Neutrophil (primary cell): ENCODE measurements around the gene UBE3C.

Experiments used
- H3K27ac ChIP-seq: fragments of 200-600 bp; sonication (generic); 2 replicates; pipeline ENCODE4 v1.5.1; 2016; ENCODE audit warnings: mild to moderate bottlenecking, moderate library complexity
- H3K27me3 ChIP-seq: fragments of 200-600 bp; sonication (generic); 2 replicates; pipeline ENCODE4 v1.6.0; 2016; ENCODE audit warnings: mild to moderate bottlenecking
- H3K36me3 ChIP-seq: fragments of 200-600 bp; sonication (generic); 2 replicates; pipeline ENCODE4 v1.5.1; 2017
- H3K4me1 ChIP-seq, 2 experiments: fragments of 200-600 bp in 1 of 2; sonication (generic) in 1 of 2; 1 replicate in 1 of 2; 2 replicates in 1 of 2; pipeline versions ENCODE4 v1.5.1 to v1.6.1; 2013 to 2016; ENCODE audit warnings: low read depth in 1 of 2, low read length in 1 of 2, mild to moderate bottlenecking in 1 of 2, moderate library complexity in 1 of 2; ENCODE audit not compliant: control insufficient read depth in 1 of 2, insufficient read depth in 1 of 2
- H3K4me3 ChIP-seq, 2 experiments: fragments of 200-600 bp in 1 of 2; sonication (generic) in 1 of 2; 1 replicate in 1 of 2; 2 replicates in 1 of 2; pipeline ENCODE4 v1.5.1; 2013 to 2016; ENCODE audit warnings: low read depth in 1 of 2, low read length in 1 of 2, mild to moderate bottlenecking in 1 of 2, moderate library complexity in 1 of 2
- H3K9me3 ChIP-seq: fragments of 200-600 bp; sonication (generic); 2 replicates; pipeline ENCODE4 v1.5.1; 2016
- TF ChIP-seq, protein P1 (sequence below): fragments of 200-600 bp; sonication (generic); IDR thresholded peaks from 2 replicates; pipeline ENCODE4 v1.5.1; 2016; ENCODE audit warnings: antibody characterized with exemption

Gene UBE3C

DNA sequence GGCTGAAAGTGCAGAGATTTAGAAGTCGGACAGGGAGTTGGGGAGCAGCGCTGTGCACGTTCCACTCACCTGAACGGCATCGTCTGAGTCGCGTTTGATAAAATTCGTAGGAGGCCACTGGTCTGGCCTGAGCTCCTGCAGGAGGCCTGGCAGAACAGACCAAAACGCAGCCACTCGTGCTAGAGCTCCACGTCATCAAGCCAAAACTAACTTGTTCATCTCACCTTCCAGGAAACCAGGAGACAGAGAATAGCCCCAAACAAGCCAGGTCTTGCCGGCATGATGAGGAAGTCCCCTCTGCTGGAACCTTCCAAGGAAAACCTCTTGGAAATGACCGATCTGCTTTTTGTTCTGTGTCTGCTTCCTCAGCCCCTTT lies 154.7 kb downstream of the UBE3C start:
- peaks cover 0 to under 1% of the 10 kb centered on the region in 2 experiments for H3K4me1 ChIP-seq
- TF ChIP-seq, protein P1, sequence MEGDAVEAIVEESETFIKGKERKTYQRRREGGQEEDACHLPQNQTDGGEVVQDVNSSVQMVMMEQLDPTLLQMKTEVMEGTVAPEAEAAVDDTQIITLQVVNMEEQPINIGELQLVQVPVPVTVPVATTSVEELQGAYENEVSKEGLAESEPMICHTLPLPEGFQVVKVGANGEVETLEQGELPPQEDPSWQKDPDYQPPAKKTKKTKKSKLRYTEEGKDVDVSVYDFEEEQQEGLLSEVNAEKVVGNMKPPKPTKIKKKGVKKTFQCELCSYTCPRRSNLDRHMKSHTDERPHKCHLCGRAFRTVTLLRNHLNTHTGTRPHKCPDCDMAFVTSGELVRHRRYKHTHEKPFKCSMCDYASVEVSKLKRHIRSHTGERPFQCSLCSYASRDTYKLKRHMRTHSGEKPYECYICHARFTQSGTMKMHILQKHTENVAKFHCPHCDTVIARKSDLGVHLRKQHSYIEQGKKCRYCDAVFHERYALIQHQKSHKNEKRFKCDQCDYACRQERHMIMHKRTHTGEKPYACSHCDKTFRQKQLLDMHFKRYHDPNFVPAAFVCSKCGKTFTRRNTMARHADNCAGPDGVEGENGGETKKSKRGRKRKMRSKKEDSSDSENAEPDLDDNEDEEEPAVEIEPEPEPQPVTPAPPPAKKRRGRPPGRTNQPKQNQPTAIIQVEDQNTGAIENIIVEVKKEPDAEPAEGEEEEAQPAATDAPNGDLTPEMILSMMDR = no peak
- H3K9me3 ChIP-seq = no peaks in the 10 kb centered on the region
- H3K27me3 ChIP-seq = no peaks in the 10 kb centered on the region
- no peaks in the 10 kb centered on the region for H3K36me3 ChIP-seq
- no peak overlapping the region for H3K27ac ChIP-seq
- no peak overlapping the region for H3K4me3 ChIP-seq

DNA sequence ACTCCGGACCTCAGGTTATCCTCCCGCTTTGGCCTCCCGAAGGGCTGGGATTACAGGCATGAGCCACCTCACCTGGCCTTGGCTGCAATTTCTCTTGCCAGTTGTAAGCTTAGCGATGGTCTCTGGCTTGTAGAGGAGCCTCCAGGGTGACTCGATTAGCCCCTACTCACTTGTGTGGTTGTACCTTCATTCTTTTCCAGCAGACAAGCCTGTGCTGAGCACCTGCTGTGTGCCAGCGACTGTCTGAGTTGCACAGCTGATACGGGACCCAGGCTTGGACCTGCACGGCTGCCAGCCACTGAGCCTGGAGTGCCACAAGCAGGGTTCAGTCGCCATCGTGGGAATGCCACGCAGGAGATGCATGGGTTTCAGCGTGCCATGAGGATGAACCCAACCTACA lies 156.0 kb downstream of the UBE3C start:
- H3K27ac ChIP-seq = no peak overlapping the region
- H3K27me3 ChIP-seq = no peaks in the 10 kb centered on the region
- TF ChIP-seq, protein P1 = no peak
- no peak overlapping the region for H3K4me3 ChIP-seq
- H3K36me3 ChIP-seq = no peaks in the 10 kb centered on the region
- H3K4me1 ChIP-seq = peaks cover 0 to 14% of the 10 kb centered on the region in 2 experiments
- H3K9me3 ChIP-seq = no peaks in the 10 kb centered on the region

DNA sequence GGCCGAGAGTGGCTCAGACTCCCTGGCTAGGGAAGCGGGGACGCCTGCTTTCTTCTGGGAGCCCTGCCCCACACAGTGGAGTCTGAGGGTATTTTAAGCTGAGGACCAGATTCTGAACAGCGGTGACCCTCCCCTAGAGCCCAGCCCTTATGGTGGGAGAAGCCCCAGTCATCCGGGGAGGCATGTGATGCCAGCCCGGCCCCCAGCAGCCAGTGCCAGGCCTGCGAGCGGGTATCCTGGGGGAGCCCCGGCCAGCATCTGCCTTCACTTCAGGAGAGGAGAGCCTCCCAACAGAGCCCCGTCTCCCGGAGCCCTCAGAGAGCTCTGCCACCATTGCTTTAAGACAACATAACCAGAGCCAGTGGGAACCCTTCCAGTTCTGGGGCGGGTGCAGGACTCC lies 156.6 kb downstream of the UBE3C start:
- no peak overlapping the region for H3K27ac ChIP-seq
- no peaks in the 10 kb centered on the region for H3K27me3 ChIP-seq
- no peak overlapping the region for H3K4me3 ChIP-seq
- H3K9me3 ChIP-seq = no peaks in the 10 kb centered on the region
- TF ChIP-seq, protein P1 = no peak
- no peaks in the 10 kb centered on the region for H3K36me3 ChIP-seq
- peaks cover 0 to 20% of the 10 kb centered on the region in 2 experiments for H3K4me1 ChIP-seq

DNA sequence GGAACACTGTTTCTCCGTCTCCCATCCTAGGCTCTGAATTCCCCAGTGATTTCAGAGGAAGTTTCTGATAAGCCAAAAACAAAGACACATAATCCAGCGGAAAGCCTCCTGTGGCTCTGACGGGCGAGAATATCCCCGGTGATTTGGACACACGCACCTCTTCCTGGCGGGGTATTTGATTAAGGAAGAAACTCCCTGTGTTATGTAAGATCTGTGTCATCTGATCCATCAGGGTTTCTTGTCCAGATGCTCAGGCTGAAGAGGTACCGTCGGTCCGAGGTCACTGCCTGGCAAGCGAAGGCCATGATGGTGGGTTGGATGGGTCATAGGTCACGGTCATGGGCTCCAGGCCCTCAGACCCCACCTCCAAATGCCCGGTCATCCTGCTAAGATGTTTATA lies 158.5 kb downstream of the UBE3C start:
- Histone ChIP-seq H3K27me3 (no peaks in the 10 kb centered on the region), H3K4me3 (no peak overlapping the region), H3K27ac (no peak overlapping the region), H3K36me3 (no peaks in the 10 kb centered on the region), H3K4me1 (peaks cover 9 to 29% of the 10 kb centered on the region in 2 experiments), H3K9me3 (no peaks in the 10 kb centered on the region)
- TF ChIP-seq, protein P1 = no peak

DNA sequence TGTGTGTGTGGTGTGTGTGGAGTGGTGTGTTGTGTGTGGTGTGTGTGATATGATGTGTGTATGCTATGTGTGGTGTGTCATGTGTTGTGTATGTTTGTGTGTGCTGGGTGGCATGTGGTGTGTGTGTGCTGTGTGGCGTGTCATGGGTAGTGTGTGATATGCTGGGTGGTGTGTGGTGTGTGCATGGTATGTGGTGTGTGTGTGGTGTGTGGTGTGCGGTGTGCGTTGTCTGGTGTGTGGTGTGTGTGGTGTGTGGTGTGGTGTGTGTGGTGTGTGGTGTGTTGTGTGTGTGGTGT lies 160.5 kb downstream of the UBE3C start:
- no peaks in the 10 kb centered on the region for H3K9me3 ChIP-seq
- H3K27me3 ChIP-seq = no peaks in the 10 kb centered on the region
- H3K4me1 ChIP-seq = peaks cover 15 to 36% of the 10 kb centered on the region in 2 experiments
- H3K27ac ChIP-seq = no peak overlapping the region
- no peak overlapping the region for H3K4me3 ChIP-seq
- TF ChIP-seq, protein P1 = no peak
- H3K36me3 ChIP-seq = no peaks in the 10 kb centered on the region
